HG03060 (cell line): Measurements from ENCODE around the gene SPDYE11.
"Not testable (repeated sequence)": the region's sequence is repeated elsewhere in the genome, so short reads cannot be mapped to it uniquely, and the experiment has no call there.

Experiments
- ATAC-seq: cut with Tn5 transposase; IDR thresholded peaks from one replicate; pipeline ENCODE4 v1.9.1; 2021; ENCODE audit warnings: low read depth, moderate number of reproducible peaks; ENCODE audit not compliant: unreplicated experiment

SPDYE11 gene, protein sequence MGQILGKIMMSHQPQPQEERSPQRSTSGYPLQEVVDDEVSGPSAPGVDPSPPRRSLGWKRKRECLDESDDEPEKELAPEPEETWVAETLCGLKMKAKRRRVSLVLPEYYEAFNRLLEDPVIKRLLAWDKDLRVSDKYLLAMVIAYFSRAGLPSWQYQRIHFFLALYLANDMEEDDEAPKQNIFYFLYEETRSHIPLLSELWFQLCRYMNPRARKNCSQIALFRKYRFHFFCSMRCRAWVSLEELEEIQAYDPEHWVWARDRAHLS

DNA sequence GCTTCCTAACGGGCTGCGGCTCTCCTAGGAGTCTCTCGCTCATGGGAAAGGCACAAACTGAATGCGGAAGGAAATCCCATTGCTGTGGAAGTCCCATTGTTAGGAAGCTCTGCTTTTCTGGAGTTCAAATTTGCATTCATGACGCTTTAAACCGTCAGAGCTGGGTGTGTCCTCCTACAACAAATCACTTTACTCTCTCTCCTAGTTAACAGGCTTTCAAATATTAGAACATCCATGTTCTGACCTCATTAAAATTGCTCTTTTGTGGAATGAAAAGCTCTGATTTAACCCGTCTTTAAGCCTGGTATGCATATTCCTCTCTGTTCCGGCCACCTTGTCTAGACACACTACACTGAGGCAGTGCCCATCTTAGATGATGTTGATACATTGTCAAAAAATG lies at the start of gene SPDYE11:
SPDYE11 (minus strand) TSS at position 101 of the 400 bp plus-strand sequence. CDS start 1,800 bp downstream, outside the sequence.
- ATAC-seq: not testable (repeated sequence)

DNA sequence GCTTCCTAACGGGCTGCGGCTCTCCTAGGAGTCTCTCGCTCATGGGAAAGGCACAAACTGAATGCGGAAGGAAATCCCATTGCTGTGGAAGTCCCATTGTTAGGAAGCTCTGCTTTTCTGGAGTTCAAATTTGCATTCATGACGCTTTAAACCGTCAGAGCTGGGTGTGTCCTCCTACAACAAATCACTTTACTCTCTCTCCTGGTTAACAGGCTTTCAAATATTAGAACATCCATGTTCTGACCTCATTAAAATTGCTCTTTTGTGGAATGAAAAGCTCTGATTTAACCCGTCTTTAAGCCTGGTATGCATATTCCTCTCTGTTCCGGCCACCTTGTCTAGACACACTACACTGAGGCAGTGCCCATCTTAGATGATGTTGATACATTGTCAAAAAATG lies 28.2 kb upstream of the SPDYE11 start, which contains the start of gene SPDYE9:
SPDYE9 (minus strand) TSS at position 101 of the 400 bp plus-strand sequence. CDS start 1,800 bp downstream, outside the sequence.
- ATAC-seq: not testable (repeated sequence)

DNA sequence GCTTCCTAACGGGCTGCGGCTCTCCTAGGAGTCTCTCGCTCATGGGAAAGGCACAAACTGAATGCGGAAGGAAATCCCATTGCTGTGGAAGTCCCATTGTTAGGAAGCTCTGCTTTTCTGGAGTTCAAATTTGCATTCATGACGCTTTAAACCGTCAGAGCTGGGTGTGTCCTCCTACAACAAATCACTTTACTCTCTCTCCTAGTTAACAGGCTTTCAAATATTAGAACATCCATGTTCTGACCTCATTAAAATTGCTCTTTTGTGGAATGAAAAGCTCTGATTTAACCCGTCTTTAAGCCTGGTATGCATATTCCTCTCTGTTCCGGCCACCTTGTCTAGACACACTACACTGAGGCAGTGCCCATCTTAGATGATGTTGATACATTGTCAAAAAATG lies 28.0 kb downstream of the SPDYE11 start, which contains the start of gene SPDYE8:
SPDYE8 (minus strand) TSS at position 101 of the 400 bp plus-strand sequence. CDS start 1,800 bp downstream, outside the sequence.
- ATAC-seq: not testable (repeated sequence)

DNA sequence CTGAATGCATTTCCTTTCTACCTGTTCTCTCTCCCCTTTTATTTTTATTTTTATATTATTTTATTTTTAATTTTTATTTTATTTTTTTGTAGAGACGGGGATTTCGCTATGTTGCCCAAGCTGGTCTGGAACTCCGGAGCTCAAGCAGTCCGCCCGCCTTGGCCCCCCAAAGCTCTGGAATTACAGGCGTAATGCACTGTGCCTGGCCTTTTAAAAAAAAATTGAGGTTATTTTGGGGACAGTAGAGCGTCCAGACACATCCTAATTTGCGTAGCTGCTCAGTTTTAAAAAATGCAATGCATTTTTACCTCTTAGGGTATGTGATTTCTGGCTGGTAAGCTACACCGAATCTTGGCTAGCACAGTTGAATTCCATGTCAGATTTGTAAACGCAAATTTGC lies 51.2 kb downstream of the SPDYE11 start:
- ATAC-seq: not testable (repeated sequence)

DNA sequence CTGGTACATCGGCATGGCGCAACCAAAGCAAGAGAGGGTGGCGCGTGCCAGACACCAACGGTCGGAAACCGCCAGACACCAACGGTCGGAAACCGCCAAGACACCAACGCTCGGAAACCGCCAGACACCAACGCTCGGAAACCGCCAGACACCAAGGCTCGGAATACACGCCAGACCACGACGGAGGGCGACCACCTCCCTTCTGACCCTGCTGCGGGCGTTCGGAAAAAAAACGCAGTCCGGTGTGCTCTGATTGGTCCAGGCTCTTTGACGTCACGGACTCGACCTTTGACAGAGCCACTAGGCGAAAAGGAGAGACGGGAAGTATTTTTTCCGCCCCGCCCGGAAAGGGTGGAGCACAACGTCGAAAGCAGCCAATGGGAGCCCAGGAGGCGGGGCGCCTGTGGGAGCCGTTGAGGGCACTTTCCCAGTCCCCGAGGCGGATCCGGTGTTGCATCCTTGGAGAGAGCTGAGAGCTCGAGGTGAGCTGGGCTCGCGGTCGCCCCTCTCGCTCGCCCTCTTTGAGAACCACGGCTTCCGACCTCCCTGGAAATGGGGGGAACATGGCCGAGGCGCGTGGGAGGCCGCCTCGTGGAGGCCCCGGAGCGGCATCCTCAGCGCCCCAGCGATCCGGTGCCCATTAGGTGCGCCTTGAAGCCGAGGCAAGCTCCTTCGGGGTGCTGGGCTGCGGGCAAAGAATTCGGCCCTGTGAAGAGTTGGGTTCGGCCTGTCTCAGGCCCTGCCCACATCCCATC lies 51.8 kb downstream of the SPDYE11 start:
- ATAC-seq: peak; percentile 45

DNA sequence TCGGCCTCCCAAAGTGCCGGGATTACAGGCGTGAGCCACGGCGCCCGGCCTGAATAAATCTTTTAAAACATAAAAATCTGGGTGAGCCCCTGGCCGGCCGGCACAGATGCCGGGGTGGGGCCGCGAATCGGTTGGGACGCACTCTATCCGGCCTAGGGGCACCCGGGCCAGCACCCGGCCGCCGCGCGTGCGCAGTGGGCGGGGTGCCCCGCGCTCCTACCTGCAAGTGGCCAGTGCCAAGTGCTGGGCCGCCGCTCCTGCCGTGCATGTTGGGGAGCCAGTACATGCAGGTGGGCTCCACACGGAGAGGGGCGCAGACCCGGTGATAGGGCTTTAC lies 52.4 kb downstream of the SPDYE11 start:
- ATAC-seq: peak; percentile 70

DNA sequence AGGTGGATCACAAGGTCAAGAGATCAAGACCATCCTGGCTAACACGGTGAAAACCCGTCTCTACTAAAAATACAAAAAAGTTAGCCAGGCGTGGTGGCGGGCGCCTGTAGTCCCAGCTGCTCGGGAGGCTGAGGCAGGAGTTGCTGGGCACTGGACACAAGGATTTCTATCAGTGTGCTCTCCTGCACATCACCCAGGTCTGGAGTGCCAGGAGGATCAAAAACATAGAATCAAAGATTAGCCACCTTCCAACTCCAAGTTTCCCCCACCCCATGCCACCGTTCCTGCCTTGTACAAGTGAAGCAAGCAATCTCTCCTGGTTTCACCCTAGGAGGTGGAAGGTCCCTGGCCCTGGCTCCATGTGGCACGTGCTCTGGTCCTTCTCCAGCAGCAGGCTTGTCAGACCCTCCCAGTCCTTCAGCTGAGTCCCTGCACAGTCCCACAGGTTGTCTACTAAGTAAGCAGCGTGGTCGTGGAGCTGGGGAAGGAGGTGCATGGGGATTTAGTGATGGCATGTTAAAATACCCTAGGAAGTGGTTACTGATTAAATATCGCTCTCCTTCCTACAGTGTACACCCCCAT lies 59.7 kb downstream of the SPDYE11 start:
- ATAC-seq: not testable (repeated sequence)
